ENCODE data around the gene ENTHD1.

- TF ChIP-seq EZH2 (IDR thresholded peaks at IDR 0.05; ENCODE audit: borderline replicate concordance, low read depth, low read length, severe bottlenecking) = no peak
- peak; percentile 47 for TF ChIP-seq CTCF (IDR thresholded peaks at IDR 0.05; ENCODE audit: borderline replicate concordance, extremely low read depth, low read length, poor library complexity, severe bottlenecking)
These were observed 85.5 kb downstream of the ENTHD1 start for GRCh38 chr22:39808081-39808480.
